Gastrocnemius medialis (tissue), 4 donors: Measurements from ENCODE around the gene TMEM132C.

Source experiments
- CTCF ChIP-seq, 5 experiments: fragments of 450-650 bp in 3 of 5; fragments of 200-600 bp in 2 of 5; sonication (generic) in 2 of 5; IDR thresholded peaks in 4 of 5; conservative IDR thresholded peaks in 1 of 5; 1 replicate in 4 of 5; 2 replicates in 1 of 5; pipeline ENCODE4 v1.5.1; 2016 to 2019; ENCODE audit warnings: antibody characterized with exemption in 5 of 5, mild to moderate bottlenecking in 3 of 5, moderate library complexity in 3 of 5
- POLR2A ChIP-seq, 2 donors: fragments of 450-650 bp; IDR thresholded peaks; one replicate each; pipeline ENCODE4 v1.6.1; 2017; ENCODE audit warnings: antibody characterized with exemption in 2 of 2, mild to moderate bottlenecking in 2 of 2, moderate library complexity in 2 of 2

- TF ChIP-seq POLR2A (IDR thresholded peaks at IDR 0.05) (no peak), CTCF (IDR thresholded peaks at IDR 0.05 in 4 of 5, conservative IDR thresholded peaks at IDR 0.05 in 1 of 5) (no peak)
Observed at GRCh38 chr12:128753438-128753837, 486.5 kb downstream of the TMEM132C start.
